GM18507 (cell line): ENCODE measurements around the gene GABARAPL1.
"Not testable (repeated sequence)": the region's sequence is repeated elsewhere in the genome, so short reads cannot be mapped to it uniquely, and the experiment has no call there.

Experiments used
- DNase-seq: peaks from one replicate; pipeline ENCODE4 v3.0.0; 2011; ENCODE audit warnings: low read depth; ENCODE audit not compliant: insufficient read length; ENCODE audit errors: extremely low spot score
- FAIRE-seq: peaks from 2 replicates; lab custom pipeline; 2011; peaks lifted over from hg19 to GRCh38; lab: Jason Lieb, UNC

The GABARAPL1 gene

DNA sequence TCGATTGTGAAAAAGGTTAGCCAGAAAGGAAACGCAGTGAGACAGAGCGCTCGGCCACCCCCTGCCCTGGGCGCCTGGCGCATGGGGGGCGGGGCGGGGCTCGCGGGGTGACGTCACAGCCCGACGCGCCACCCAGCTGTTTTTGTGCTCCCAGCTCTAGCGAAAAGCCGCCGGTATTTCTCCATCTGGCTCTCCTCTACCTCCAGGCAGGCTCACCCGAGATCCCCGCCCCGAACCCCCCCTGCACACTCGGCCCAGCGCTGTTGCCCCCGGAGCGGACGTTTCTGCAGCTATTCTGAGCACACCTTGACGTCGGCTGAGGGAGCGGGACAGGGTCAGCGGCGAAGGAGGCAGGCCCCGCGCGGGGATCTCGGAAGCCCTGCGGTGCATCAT, at the start of gene GABARAPL1:
Gene GABARAPL1 (plus strand): TSS at position 139 of the 393 bp plus-strand sequence. CDS start 253 bp downstream, at position 392.
- FAIRE-seq (no peak), DNase-seq (peak; percentile 51)

DNA sequence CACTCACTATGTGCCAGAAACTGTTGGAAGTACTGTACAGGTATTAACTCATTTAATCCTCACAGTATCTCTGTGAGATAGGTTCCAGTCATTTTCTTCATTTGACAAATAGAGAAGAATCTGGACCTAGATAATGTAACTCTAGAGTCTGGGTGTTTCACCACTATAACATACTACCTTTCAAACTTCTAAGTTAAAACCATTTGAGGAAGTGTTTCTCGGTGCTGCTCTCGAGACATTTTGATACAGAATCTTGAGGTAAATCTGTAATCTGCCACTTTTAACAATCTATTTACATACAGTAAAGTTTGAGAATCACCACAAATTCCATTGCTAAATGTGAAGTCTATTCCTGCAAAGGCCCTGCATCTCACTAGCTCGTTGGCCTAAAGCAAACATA, 49.6 kb upstream of the GABARAPL1 start:
- DNase-seq (no peak), FAIRE-seq (no peak)

DNA sequence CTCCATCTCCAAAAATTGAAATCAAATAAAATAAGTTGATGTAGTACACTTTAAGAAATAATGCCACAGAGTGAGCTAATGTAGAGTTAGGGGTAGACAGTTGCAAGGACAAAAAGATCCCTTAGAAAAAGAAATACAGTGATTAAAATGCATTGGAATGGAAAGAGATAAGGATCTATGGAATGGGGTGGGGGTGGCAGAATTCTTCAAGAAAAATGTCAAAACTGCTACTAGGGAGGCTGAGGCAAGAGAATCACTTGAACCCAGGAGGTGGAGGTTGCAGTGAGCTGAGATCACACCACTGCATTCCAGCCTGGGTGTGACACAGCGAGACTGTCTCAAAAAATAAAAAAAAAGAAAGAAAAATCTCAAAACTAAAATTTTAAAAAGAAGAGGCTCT, 47.3 kb upstream of the GABARAPL1 start:
- DNase-seq (no peak), FAIRE-seq (no peak)

DNA sequence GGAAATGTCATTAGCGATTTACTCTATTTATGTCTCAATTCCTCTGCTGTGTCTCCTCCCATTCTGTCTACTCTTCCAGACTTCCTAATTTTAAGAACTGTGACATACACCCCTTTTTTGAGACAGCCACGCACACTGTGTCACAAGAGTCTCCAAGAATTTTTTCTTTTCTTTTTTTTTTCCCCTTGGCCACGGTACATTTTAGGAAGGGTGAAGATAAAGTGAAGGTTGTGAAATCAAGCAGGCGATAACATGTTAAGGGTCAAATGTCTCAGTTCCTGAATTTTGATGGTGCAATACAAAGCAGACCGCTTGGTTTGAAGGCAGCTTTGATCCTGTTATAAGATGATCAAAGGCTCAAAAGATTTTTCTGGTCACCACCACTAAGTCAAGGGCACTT, 45.1 kb upstream of the GABARAPL1 start:
- FAIRE-seq (no peak), DNase-seq (no peak)

DNA sequence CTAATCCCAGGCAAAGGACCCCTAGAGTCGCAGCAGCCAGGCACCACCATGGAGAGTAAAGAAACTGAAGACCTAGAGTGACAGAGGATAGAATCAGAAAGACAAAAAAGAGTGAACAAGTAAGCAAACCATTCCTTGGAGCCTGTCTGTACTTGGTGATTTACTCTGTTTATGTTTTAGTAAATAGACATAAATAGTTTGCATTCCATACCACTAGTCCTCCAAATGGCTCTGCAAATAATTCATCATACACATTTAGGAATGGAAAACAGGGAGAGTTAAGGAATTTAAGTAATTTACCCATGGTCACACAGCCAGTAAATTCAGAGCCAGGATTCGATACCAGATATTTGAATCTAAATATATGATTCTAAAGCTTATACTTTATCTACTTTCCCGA, 43.6 kb upstream of the GABARAPL1 start:
- no peak for DNase-seq
- no peak for FAIRE-seq

DNA sequence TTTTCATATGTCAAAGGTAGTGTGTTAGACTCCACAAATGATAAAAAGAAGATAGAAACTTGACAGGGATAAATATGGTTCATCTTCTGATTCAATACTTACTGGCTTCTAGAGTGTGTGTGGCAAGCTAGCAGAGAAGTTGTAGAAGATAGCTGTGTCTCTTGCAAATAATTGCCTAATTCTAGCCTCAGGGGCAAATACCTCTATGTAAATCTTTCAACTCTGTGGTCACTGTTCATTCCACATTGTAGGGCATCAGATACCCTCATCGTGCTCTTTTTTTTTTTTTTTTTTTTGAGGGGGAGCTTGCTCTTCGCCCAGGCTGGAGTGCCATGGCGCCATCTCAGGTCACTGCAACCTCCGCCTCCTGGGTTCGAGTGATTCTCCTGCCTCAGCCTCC, 42.5 kb upstream of the GABARAPL1 start:
- no peak for FAIRE-seq
- DNase-seq, result no peak

DNA sequence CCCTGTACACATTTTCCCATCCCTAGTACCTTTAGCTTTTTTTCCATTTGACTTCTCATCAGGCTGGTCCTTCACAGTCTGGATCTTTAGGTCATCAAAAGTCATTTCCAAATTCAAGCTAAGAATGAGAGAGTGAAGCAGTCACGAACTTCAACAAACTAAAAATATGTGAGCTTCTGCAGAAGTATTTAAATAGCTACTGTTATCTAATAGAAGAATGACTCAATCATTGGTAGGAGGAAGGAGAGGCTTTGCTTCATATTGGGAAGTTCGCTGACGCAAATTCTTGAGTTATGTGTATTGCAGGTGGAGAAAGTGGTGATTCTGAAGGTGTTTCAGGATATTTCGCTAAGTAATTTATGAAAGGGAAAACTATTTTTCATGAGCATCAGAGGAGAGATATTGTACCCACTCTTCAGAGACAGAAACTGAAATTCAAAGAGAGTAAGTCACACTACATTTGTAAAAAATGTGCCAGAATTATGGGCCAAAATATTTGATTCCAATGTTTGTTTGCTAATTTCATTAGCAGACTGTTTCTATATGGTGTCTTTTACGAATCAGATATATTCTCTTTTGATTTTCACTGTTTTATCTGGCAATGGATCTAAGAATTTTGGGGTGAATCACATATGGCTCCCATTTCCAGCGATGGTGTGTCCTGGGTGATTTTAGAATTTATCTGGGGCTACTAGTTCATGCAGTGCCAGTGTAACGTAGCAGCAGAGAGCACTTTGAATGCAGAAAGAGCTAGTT, 40.5 kb upstream of the GABARAPL1 start, which contains the start of gene OLR1:
Gene OLR1 (minus strand): TSS at position 160 of the 756 bp plus-strand sequence. CDS start 55 bp downstream, at position 105.
- no peak for FAIRE-seq
- no peak for DNase-seq

DNA sequence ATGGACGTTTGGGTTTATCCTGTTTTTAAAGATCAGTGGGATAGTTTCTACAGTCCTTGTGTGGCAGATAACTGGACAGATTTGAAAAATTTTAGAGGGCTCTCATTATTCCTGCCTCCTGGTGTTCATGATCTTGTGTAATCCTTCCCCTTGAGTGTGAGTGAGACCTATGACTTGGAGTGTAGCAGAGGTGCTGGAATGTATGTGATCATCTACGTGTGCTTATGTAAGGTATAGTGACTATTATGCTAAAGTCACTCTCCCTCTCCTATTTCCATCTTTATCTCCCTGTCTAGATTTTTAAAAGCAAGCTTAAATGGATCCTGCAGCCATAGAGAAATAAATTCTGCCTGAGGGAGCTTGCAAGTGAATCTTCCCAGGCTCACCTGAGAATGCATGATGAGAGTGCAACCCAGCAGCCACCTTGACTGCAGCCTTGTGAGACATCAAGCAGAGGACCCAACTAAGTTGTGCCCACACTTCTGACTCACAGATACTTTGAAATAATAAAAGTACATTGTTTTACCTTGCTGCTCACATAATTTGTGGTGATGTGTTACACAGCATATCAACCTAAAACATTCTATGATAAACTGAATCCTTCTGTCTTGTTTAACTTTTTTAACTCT, 37.6 kb upstream of the GABARAPL1 start:
- DNase-seq, result no peak
- FAIRE-seq, result no peak

DNA sequence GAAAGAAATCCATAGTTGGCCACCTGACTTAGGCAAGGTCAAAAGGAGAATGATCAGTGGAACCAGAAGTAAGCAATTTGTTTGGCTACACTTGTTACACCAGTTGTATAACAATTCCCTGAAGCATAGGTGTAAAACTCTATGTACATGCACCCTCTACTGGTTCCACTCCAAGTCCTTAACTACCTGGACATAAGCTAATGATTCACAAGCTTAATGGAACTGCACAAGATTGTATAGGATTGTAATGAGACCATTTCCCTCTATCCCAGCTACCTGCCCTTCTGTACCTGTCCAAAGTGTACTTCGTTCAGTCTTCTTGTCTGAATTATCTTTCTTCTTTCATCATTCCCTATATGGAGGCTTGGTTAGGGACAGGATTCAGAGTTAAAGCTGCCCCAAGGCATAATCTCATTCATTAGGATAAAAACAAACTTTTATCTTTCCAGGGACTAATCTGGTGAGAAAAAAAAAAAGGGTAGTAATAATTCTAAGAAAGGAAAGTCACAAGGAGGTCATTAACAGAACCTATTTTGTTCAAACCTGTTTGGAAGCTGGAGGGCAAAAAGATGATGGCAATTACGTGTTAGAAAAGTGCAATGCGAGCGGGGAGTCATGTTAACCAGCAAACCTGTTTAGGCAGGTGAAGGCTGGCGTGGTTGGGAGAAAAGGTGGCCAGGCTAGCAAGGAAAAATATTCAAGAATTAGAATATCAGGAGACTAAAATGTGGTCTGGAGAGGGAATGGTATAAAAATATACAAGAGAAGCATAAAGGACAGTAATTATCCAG, 36.6 kb upstream of the GABARAPL1 start:
- FAIRE-seq, result no peak
- DNase-seq, result no peak

DNA sequence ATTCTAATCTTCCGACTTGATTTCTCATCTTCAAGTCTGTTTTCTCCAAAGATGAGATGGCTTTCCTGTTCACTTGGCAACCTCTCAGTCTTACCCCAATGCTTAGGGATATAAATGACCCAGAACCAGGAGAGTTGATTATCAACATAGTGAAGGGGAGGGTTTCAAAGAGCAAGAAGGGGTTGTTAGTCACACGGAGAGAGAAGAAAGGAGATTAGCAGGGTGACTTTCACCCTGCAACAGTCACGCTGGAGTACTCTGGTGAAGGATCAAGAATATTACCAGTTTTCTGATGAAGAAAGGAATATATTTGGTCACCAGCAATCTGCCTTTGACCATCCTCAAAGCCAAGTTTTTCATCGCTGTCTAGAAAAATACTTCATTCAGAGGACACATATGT, 33.9 kb upstream of the GABARAPL1 start, which contains the start of gene TMEM52B:
Gene TMEM52B (plus strand): TSS at position 212 of the 400 bp plus-strand sequence. CDS start 543 bp downstream, outside the sequence.
- DNase-seq, result no peak
- no peak for FAIRE-seq

DNA sequence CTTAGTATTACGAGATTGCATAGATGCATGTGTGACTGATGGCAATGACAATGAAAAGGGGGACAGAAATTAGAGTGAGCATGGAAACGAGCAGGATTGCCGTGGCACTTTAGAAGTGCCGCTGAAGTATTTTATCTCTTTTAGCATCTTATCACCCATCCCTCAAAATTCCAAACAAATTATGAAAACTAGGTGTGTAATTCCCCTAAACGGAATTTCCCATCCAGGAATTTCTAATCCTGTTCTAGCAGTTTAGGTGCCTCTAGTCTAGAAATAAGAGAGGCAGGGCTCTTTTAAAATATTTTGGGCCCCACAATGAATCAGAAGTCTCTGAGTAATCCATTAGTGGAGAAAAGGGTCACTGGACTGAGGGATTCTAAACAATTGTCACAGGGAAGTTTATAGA, 32.9 kb upstream of the GABARAPL1 start:
- no peak for FAIRE-seq
- DNase-seq, result no peak

DNA sequence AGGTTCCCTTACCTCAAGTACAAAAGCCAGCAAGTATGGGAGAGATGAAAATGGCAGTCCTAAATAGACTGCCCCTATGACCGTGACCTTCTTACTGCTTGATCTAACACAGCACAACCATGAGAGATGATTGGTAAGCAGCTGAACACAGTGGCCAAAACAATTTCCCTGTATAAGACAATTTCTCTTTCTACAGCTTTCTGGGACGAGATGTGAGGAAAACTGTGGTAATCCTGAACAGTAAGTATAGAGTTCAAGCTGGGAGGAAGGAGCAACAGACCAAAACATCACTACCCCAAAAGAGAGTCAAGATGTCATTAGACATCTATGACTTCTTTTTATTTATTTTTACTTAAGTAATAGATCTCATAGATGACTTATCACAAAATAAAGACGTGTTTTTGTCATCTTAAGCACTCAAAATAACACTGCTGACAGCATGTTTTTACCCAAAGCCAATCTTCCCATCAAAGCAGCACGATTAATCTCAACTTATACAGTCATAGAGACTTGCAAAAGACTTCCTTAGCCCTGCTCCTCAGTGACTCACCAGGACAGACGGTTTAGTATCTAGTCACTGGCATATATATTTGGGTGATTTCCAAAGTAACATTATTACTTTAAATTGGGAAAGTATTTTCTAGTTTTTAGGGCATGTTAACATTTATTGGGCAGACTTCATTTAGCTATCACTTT, 30.2 kb upstream of the GABARAPL1 start:
- FAIRE-seq, result no peak

DNA sequence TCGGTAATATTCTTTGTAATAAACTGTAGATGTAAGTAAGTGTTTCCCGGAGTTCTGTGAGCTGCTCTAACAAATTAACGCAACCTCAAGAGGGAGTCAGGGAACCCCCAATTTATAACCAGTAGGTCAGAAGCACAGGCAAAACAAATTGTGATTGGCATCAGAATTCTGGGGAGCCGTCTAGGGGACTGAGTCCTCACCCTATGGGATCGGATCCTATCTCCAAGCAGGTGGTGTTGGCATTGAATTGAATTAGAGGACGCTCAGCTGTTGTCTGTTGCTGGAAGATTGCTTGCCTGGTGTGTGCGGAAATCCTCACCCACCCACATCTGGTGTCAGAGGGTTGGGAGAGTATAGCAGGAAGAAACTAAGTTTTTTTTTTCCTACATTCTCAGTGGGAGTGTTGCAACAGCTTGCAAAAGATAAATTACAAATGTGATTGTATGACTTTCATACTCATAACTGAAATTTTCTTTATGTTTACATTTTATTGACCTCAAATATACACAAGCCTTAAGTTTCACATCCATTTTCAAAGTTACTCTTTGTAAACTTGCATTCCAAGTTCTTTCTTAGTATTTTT, 28.3 kb upstream of the GABARAPL1 start:
- no peak for DNase-seq
- FAIRE-seq, result no peak

More for the DNA sequence above, 30.2 kb upstream of the GABARAPL1 start:
- DNase-seq, result no peak

DNA sequence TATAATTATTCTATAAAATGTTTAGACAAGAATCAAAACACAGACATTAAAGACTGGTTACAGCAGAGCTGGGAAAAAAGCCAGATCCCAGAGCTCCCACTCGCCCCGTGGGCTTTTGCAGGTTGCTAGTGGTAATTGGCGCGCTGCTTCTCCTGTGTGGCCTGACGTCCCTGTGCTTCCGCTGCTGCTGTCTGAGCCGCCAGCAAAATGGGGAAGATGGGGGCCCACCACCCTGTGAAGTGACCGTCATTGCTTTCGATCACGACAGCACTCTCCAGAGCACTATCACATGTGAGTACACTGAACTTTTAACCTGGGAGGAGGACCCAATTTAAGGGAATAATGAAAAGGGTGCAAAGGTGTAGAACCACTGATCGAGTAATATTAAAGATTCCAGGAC, 26.4 kb upstream of the GABARAPL1 start:
- DNase-seq (no peak), FAIRE-seq (no peak)

DNA sequence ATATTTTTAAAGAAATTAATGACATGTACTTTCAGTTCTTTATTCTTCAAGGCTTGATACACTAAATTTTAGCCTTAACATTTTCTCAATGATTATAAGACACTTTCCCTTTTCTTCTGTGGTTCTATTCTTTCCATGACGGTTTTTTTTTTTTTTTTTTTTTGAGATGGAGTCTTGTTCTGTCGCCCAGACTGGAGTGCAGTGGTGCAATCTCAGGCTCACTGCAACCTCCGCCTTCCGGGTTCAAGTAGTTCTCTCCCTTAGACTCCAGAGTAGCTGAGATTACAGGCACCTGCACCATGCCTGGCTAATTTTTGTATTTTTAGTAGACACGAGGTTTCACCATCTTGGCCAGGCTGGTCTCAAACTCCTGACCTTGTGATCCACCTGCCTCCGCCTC, 25.7 kb upstream of the GABARAPL1 start:
- DNase-seq, FAIRE-seq: not testable (repeated sequence)

DNA sequence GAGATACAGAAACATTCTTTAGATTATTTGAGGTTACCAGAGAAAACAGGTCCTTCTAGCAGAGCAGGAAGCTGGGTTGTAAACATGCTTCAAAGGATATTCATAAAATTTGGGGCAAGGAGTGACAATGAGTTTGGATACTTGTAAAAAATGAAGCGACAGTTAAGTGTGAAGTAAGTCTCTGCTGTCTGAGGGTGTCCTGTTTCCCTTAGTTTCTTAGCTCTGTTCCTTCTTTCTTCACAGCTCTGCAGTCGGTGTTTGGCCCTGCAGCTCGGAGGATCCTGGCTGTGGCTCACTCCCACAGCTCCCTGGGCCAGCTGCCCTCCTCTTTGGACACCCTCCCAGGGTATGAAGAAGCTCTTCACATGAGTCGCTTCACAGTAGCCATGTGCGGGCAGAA, 23.0 kb upstream of the GABARAPL1 start:
- no peak for FAIRE-seq

DNA sequence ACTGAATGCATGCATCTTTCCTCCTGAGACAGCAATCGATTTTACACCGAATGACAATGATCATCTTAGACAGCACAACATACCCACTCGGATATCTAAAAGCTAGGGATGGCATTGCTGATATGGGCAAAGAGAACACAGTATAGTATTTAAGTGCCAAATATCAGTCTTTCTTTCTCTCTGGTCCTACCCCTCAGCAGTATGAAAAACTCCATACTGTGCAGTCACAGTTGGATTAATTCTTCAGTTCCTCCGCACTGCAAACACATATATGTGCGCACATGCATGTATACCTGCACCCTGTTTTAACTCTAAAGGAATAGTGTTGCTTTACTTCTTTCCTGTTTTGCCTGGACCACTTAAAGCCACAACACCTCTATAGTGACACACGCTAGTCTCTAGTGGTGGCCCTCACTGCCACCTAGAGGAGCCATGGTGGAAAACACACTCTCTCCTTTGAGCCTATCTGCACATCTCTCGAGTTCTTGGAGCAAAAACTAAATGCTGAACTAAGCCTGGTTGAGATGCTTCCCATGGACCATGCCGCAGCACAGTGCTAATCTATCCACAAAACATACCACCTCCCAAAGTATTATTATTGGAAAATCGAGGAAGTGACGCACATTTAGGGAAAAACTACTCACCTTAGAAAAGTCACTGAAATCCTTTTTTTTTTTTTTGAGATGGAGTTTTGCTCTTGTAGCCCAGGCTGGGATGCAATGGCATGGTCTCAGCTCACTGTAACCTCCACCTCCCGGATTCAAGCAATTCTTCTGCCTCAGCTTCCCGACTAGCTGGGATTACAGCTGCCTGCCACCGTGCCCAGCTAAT, 21.9 kb upstream of the GABARAPL1 start:
- DNase-seq (peak; percentile 60), FAIRE-seq (peak; percentile 80)

More for the DNA sequence above, 23.0 kb upstream of the GABARAPL1 start:
- DNase-seq, result no peak

DNA sequence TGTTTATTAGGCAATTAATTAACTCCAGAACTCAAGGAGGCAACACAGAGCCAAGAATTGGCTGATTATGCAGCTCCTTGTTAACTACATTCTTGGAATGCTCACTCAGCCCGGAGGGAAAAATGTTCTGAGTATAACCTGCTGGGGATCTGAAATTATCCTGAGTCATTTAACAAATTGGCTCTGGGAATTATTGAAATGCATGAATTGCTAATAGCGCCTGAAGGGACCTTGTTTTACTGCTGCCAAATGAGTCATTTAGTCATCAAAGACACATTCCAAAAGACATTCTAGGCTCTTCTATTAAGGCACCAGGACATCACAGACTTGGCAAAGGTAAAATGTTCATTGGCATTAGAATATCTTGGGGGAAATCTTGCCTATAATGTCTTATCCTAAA, 20.8 kb upstream of the GABARAPL1 start:
- DNase-seq (no peak), FAIRE-seq (no peak)
